Fibroblast of lung (primary cell): Measurements from ENCODE around the gene CEP128.
"Not testable (repeated sequence)": the region's sequence is repeated elsewhere in the genome, so short reads cannot be mapped to it uniquely, and the experiment has no call there.

Source experiments
- EZH2 ChIP-seq: IDR thresholded peaks from 2 replicates; pipeline ENCODE4 v1.5.1; 2012; ENCODE audit warnings: low read length, control low read depth, mild to moderate bottlenecking; ENCODE audit errors: missing control alignments
- TF ChIP-seq, protein P1 (sequence below), 2 donors: IDR thresholded peaks in 1 of 2; conservative IDR thresholded peaks in 1 of 2; 1 replicate in 1 of 2; 2 replicates in 1 of 2; pipeline ENCODE4 v1.5.1; 2011 to 2012; ENCODE audit warnings: low read length in 2 of 2, control low read depth in 1 of 2, inconsistent platforms in 1 of 2, low read depth in 1 of 2, mild to moderate bottlenecking in 1 of 2

DNA sequence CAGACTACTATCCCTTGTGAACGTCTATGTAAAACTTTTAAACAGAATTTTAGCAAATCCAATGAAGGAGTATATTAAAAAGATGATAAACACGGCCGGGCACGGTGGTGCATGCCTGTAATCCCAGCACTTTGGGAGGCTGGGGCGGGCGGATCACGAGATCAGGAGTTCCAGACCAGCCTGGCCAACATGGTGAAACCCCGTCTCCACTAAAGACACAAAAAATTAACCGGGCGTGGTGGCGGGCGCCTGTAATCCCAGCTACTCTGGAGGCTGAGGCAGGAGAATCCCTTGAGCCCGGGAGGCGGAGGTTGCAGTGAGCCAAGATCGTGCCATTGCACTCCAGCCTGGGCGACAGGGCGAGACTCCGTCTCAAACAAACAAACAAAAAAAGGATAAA, 11.7 kb upstream of the CEP128 start:
- TF ChIP-seq, protein P1, sequence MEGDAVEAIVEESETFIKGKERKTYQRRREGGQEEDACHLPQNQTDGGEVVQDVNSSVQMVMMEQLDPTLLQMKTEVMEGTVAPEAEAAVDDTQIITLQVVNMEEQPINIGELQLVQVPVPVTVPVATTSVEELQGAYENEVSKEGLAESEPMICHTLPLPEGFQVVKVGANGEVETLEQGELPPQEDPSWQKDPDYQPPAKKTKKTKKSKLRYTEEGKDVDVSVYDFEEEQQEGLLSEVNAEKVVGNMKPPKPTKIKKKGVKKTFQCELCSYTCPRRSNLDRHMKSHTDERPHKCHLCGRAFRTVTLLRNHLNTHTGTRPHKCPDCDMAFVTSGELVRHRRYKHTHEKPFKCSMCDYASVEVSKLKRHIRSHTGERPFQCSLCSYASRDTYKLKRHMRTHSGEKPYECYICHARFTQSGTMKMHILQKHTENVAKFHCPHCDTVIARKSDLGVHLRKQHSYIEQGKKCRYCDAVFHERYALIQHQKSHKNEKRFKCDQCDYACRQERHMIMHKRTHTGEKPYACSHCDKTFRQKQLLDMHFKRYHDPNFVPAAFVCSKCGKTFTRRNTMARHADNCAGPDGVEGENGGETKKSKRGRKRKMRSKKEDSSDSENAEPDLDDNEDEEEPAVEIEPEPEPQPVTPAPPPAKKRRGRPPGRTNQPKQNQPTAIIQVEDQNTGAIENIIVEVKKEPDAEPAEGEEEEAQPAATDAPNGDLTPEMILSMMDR (conservative IDR thresholded peaks at IDR 0.05 in 1 of 2, IDR thresholded peaks at IDR 0.05 in 1 of 2; ENCODE audit: low read depth in 1 of 2, low read length in 2 of 2), result not testable (repeated sequence)
- TF ChIP-seq EZH2, result not testable (repeated sequence)
